GM19025 (cell line): ENCODE data around the gene SH3GL1.
"Not testable (repeated sequence)": the region's sequence is repeated elsewhere in the genome, so short reads cannot be mapped to it uniquely, and the experiment has no call there.

ENCODE experiments used
- ATAC-seq: cut with Tn5 transposase; IDR thresholded peaks from one replicate; pipeline ENCODE4 v1.9.1; 2021; ENCODE audit warnings: mild to moderate bottlenecking, low read depth, moderate library complexity; ENCODE audit not compliant: unreplicated experiment

The SH3GL1 gene

DNA sequence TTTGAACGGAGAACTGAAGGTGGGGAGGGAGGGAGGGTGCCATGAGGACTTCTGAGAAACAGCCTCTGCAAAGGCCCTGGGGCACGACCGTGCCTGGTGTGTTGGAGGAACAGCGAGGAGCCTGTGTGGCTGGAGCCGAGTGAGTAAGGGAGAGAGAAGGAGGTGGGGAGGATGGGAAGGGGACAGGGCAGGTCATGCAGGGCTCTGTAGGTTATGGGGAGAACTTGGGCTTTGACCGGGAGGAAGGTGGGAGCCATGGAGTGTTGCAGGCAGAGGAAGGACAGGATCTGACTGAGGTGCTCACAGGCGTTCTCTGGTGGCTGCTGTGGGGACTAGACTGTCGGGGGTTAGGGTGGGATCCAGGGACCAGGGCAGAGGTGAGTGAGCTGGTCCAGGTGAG is 50.2 kb downstream of the SH3GL1 start:
- no peak for ATAC-seq

DNA sequence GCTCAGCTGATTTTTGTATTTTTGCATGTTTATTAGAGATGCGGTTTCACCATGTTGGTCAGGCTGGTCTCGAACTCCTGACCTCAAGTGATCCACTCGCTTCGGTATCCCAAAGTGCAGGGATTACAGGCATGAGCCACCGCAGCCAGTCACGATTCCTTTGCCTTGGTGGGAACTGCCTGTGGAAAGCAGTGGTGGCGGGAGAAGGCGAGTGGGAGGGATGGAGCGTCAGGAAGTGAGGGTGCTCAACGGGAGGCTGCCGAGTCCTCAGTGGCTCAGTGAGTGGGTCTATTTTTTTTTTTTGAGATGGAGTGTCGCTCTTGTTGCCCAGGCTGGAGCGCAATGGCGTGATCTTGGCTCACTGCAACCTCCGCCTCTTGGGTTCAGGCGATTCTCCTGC is 51.1 kb downstream of the SH3GL1 start:
- not testable (repeated sequence) for ATAC-seq

DNA sequence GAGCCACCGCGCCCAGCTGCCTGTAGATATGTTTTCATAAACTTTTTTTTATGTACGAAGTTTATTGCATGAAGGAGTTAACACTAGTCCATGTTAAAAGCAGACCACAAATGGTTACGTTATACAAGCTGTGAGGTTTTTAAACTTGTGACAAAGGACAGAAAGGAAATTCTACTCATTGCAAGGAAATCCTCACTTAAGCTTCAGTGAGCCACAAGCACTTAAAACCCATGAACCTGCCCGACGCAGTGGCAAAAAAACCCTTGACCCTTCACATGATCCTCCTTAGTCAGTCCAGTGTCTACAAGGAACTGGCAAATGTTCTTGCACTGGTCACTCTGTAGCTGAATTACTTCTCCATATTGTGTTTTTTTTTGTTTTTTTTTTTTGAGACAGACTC is 52.8 kb downstream of the SH3GL1 start:
- ATAC-seq = no peak

DNA sequence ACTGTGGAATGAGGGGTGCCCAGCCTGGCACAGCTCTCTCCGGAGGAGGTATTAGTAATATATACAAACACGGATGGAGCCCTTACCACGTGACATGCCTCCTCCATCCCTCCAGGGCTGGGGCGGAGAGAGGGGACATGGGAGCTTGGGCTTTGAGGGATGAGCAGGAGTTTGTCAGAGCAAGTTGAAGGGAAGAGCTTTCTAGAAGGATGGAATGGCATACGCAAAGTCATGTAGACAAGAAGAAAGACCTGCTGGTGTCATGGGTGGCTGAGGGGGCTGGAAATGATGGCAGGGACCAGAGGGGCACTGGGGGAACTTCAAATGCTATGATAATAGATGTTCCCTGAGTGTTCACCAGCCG is 54.3 kb downstream of the SH3GL1 start:
- ATAC-seq = no peak

DNA sequence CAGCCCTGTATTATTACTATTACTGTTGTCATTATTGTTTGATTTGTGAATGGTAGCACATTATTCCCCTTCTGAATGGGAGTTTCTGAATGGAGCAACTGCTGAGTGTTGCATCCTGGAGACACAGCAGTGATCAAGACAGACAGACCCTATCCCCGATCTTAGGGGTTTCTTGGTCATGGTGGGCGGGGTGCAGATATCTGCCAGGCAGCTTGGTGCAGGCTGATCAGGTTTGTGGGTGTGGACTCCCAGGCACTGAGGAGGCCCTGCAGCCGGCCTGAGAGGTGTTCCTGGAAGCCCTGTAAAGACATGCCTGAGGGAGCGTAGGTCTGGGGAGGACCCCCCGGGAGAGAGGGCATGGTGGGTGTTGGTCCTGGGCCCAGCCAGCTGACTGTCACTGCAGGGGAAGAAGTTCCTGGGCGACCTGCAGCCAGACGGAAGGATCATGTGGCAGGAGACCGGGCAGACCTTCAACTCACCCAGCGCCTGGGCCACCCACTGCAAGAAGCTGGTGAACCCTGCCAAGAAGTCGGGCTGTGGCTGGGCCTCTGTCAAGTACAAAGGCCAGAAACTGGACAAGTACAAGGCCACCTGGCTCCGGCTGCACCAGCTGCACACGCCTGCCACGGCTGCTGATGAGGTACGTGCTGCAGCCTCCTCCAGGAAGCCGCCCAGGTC is 54.9 kb downstream of the SH3GL1 start:
- no peak for ATAC-seq

DNA sequence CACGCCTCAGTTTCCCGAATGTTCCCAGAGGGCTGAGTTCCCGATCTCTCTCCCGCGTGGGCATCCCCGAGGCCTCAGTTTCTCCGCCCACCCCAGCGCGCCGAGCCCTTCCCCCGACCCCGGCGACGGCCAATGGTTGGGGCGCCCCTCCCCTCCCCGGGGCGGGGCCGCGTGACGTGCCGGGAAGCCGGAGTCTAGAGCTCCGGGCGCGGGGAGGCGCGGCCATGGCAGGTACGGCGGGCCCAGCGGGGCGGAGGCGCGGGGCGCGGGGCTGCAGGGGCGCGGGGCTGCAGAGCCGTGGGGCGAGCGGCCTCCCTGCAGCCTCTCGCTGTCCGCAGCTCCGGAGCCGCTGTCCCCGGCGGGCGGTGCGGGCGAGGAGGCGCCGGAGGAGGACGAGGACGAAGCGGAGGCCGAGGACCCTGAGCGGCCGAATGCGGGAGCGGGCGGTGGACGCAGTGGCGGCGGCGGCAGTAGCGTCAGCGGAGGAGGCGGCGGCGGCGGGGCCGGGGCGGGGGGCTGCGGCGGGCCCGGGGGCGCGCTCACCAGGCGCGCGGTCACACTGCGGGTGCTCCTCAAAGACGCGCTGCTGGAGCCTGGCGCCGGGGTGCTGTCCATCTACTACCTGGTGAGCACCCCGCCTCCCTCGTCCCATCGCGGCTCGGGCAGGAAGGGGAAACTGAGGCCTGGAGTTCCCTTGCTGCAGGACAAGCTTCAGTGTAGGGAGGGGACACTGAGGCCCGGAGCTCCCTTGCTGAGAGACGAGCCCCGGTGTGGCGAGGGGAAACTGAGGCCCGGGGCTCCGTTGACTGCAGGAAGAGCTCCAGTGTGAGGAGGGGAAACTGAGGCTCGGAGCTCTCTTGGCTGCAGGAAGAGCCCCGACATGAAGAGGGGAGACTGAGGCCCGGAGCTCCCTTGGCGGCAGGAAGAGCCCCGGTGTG is 56.7 kb downstream of the SH3GL1 start, which contains the start of gene MPND:
TSS of gene MPND (plus strand) at position 193 of the 938 bp plus-strand sequence. CDS start at position 225, 32 bp downstream.
- ATAC-seq = peak; percentile 47

DNA sequence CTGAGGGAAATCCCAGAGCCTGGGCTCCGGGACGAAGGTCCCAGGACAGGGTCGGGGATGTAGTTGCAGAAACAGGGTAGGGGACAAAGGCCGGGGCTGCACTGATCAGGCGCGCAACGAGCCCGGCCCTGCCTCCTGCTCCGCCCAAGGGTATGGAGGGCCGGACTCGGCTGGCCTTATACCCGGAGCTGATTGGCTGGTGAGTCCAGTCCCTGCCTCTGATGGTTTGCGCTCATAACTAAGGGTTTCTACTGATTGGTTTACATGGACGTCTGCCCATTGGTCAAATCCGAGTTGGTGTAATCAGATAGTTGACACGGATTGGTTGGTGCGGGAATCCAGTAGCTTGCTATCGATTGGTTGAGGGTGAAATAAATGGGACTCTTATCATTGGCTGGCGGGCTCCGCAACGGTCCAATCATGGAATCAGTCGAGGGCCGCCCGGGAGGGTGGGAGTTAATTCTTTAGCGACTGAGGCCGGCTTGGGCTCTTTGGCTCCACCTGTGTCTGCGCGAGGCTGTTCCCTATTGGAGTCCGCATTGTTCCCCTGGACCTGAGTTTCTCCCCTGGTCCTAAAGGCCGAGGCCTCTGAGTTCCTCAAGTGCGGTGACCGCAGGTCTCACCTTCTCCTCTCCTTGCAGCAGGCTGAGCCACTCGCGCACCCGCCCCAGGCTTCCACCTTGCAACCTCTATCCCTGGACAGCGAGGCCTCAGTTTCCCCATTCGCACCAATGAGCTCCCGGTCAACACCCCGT is 57.6 kb downstream of the SH3GL1 start:
- peak; percentile 89 for ATAC-seq

DNA sequence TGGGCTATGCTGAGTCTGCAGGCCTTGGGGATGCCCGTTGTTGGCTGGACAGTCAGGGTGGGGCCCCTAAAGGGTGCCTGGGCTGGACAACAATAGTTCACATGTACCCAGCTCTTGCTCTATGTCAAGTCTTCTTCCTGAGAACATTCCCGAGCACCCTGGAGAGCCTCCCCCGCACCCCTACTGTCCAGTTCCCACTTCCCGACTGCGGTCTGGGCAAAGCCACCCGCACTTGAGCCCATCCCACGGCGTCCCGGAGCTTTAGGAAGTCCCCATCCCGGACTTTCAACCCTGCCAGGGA is 58.1 kb downstream of the SH3GL1 start:
- ATAC-seq = no peak

DNA sequence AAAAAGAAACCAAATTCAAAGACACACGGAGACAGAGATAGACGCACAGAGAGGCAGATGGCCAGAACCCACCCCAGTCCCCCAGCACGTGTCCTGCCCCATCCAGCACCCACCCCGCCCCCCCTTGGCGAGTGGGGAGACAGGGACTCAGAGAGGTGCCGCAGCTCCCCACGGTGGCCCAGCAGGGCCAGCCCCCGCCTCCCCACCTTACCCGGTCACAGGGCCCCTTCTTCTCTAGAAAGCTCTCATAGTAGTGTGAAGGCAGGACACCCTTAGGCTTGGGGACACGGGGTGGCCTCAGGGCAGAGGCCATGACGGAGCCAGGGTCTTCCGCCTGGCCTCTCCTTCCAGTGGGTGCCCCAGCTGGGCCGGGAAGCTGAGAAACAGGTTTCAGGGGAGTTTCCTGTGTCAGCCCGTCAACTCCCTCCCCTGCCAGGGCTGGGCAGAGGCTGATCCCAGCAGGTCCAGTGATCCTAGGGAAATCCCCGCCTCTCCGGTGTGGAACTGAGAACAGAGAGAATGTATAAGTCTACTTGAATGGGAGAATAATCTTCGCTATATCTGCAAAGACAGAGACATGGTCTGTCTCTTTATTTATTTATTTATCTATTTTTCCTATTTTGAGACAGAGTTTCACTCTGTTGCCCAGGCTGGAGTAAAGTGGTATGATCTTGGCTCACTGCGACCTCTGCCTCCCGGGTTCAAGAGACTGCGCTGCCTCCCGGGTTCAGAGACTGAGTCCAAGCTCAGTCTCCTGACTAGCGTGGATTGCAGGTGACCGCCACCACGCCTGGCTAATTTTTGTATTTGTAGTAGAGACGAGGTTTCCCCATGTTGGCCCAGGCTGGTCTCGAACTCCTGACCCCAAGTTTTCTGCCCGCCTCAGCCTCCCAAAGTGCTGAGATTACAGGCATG is 61.6 kb downstream of the SH3GL1 start, which contains the start of gene STAP2:
TSS of gene STAP2 (minus strand) at position 387 of the 915 bp plus-strand sequence. CDS start at position 313, 74 bp downstream.
- ATAC-seq = no peak

DNA sequence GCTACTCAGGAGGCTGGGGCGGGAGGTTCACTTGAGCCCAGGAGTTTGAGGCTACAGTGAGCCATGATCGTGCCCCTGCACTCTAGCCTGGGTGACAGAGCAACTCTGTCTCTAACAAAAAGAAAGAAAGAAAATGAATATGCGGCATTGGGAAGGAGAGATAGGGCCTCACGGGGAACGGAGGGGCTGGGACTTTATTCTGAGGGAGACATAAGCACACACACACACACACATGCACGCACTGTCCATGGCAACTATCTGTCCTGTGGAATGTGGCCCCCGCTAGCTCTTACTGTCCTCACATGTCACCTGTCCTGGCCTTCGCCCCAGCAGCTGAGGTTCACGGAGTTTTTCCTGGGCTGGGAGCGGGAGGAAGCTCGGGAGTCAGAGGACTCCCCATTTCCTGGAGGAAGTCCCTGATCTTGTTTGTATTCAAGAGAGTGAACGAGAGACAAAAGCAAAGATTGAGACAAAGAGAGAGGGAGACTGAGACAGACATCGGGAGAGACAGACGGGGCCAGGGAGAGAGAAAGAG is 62.4 kb downstream of the SH3GL1 start:
- no peak for ATAC-seq

DNA sequence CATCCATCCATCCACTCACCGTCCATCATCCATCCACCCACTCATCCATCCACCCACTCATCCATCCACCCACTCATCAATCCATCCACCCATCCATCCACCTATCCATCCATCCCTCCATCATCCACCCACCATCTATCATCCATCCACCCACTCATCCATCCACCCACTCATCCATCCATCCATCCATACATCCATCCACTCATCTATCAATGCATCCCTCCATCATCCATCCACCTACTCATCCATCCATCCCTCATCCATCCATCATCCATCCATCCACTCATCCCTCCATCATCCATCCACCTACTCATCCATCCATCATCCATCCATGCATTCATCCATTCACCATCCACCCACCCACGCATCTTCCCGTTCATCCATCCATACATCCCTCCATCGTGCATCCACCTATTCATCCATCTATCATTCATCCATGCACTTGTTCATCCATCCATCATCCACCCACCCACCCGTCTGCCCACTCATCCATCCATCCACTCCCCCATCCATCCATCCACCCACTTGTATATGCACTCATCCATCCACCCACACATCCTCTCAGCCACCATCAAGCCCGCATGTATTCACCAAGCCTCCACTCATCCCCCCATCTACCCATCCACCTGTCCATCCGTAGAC is 65.3 kb downstream of the SH3GL1 start:
- no peak for ATAC-seq

DNA sequence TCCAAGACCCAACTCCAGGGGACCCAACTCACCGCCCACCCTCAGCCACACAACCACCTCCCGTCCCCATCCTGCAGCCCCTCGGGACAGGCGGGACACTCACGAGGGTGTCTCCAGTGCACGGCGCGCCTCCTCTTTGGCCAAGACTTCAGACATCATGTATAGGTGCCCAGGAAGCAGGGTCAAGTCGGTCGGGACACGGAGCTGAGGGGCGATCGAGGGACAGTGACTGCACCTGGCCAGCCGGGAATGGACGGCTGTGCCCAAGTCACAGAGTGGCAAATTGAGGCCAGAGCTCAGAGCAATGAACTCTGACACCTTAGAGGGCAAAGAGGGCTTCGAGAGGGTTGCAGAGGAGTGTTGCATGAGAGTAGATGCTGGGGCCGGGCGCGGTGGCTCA is 70.5 kb downstream of the SH3GL1 start:
- no peak for ATAC-seq

DNA sequence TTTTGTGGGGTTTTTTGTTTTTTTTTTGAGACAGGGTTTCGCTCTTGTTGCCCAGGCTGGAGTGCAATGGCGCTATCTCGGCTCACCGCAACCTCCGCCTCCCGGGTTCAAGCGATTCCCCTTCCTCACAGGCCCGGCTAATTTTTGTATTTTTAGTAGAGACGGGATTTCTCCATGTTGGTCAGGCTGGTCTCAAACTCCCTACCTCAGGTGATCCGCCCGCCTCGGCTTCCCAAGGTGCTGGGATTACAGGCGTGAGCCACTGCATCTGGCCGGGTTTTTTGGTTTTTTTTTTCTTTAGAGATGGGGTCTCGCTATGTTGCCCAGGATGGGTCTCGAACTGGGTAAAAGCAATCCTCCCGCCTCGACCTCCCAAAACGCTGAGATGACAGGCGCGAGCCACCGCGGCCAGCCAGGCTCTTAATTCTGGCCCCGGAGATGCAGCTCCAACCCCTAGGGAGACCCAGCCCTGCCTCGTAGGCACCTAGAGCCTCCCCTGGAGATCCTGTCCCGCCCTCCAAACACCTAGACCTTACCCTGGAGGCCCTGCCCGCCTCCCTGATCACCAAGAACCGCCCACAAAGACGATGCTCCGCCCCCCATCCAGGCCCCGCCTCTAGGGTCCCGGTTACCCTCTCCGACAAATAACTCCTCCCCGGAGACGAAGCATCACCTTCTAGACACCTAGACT is 71.2 kb downstream of the SH3GL1 start:
- not testable (repeated sequence) for ATAC-seq

DNA sequence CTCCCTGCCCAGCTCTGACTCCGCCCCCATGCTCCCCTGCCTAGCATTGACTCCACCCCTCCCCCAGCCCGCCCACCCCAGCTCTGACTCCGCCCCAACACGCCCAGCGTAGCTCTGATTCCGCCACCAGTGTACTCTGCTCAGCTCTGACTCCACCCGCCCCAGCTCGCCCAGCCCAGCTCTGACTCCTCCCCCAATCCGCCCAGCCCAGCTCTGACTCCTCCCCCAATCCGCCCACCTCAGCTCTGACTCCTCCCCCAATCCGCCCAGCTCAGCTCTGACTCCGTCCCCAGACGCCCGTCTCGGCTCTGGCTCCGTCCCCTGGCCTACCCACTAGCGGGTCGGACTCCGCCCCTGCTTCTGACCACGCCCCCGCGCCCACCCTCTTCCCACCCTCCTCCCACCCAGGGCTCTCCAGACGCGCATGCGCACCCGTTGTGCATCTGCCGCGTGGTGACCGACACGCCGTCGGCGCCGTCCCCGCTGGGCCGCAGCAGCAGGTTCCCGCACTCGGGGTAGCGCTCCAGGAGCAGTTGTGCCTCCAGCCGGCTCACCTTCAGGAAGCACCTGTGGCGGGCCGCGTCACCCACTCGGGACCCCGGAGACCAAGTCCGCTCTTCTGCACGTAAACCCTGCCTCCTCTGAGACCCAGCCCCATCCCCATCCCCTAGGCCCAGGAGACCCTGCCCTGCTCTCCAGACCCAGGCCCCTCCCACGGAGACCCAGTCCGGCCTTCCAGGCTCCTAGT is 71.9 kb downstream of the SH3GL1 start:
- ATAC-seq = peak; percentile 71

DNA sequence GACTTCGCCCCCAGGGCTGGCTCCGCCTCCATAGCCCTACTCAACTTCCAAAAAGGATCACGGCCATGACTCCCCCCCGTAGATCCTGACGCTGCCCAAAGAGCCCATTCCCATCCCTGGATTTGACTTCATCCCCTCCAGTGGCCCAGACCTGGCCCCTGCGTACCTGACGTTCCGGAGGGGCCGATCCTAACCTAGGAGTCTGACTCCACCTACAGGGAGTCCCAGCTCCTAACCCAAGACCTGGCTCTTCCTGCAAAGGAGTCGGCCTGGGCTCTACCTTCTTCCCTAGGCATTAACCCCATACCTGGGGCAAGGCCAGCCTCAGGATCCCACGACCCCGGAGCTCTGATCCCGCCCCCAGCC is 72.5 kb downstream of the SH3GL1 start:
- no peak for ATAC-seq

DNA sequence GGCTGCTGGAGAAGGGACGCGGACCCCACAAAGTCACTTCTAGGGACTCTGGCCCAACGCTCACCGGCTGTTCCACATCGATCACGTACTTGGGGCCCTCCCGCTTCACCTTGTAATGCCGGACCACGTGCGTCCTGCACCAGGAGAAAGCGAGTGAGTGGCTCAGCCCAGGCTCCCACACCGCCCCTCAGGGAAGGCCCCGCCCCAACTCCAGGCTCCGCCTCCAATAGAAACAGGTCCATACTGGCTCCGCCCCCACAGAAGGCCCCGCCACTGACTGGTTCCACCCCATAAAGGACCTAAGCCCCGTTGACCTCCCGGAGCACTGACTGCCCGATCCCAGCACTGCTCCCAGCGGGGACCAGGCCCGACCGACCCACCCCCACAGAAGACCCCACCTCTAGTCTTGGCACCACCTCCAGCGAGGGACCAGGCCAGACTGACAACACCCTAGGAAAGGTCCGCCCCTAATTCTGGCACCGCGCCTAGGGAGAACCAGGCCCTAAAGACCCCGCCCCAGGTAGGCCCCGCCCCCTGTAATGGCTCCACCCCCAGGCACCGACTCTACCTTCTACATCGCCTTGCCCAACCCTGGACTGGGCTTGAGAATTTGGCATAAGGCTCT is 73.0 kb downstream of the SH3GL1 start:
- no peak for ATAC-seq

DNA sequence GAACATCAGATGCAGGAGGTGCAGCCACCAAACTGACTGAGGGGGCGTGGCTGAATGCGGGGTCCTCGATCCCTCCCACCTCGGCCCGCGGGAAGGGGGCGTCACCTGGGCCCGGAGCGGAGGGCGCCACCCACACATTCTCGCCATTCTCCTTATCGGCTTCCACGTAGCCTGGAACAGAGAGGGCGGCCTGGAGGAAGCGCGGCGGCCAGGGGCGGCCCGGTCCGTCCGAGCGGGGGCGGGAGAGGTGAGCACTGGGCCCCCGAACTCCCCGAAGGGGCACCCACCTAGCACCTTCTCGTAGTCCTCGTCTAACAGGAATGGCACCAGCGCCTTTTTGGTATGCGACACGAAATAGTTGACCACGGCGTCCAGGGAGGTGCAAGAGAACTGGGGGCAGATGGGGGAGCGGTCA is 73.5 kb downstream of the SH3GL1 start:
- ATAC-seq = no peak
